Right atrium auricular region (tissue), 2 donors: Measurements from ENCODE around the gene CD151. TPM values are rescaled to one million over a fixed set of nuclear protein-coding genes. Genes with fewer than 3 reads are reported as not detected.
A peak's percentile ranks its signal among the peaks of the same experiment; 100 is the strongest.

Source experiments
- DNase-seq: peaks from one replicate; pipeline ENCODE4 v3.0.0-alpha.2; 2019; ENCODE audit warnings: low spot score
- H3K27ac ChIP-seq, 2 donors: fragments of 200-600 bp; sonication (generic); 1 replicate in 1 of 2; 2 replicates in 1 of 2; pipeline ENCODE4 v1.5.1; 2016 to 2019
- H3K27me3 ChIP-seq, 2 donors: fragments of 200-600 bp; sonication (generic); one replicate each; pipeline versions ENCODE4 v1.5.1 to v1.6.0; 2017 to 2019
- H3K36me3 ChIP-seq: fragments of 200-600 bp; sonication (generic); one replicate; pipeline ENCODE4 v1.5.1; 2016
- H3K4me1 ChIP-seq, 2 donors: fragments of 200-600 bp; sonication (generic); one replicate each; pipeline versions ENCODE4 v1.5.1 to v1.6.0; 2017 to 2019
- H3K4me3 ChIP-seq, 2 donors: fragments of 200-600 bp; sonication (generic); 1 replicate in 1 of 2; 2 replicates in 1 of 2; pipeline ENCODE4 v1.5.1; 2017 to 2019; ENCODE audit warnings: mild to moderate bottlenecking in 1 of 2, moderate library complexity in 1 of 2
- H3K9me3 ChIP-seq, 2 donors: fragments of 200-600 bp; sonication (generic); one replicate each; pipeline ENCODE4 v1.5.1; 2019
- total RNA-seq, 2 donors: library from RNA; depleted of rRNA; stranded (reverse); fragments of >200 nt; gene quantifications; one replicate each; pipeline ENCODE4 v1.1.0, GENCODE V29; 2016
- TF ChIP-seq, protein P1 (sequence below), 2 donors: fragments of 200-600 bp; sonication (generic); IDR thresholded peaks; one replicate each; pipeline ENCODE4 v1.5.1; 2019; ENCODE audit warnings: antibody characterized with exemption in 2 of 2

Gene CD151
- total RNA-seq, 2 donors from 2014 or later, result 322 to 710 TPM

DNA sequence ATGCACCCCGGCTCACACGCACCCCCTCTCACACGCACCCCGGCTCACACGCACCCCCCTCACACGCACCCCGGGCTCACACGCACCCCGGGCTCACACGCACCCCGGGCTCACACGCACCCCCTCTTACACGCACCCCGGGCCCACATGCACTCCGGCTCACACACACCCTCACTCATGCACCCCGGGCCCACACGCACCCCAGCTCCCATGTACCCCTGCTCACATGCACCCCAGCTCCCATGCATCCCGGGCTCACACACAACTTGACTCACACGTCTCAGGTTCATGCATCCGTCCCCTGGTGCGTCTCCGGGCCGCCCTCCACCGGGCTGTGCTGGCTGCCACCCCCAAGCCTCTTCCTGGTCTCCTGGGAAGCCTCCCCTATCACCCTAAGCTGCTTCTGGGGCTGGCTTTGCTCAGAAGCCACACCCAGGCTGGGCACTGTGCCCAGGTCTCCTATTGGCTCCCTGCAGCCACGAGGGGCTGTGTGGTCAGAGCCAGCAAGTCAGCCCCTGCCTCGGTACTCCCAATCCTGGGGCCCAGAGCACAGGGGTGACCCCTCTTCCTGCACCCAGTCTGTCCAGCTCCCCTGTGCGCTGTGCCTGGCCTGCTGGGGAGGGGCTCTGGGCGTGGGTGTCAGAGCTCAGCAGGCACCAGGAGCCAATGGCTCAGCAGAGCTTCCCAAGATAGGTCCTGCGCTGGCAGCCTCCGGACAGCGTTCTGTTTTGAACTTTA is 26.8 kb downstream of the CD151 start:
- Histone ChIP-seq H3K4me3 (peak overlapping the region in 1 of 2 donors; percentile 2), H3K4me1 (peaks cover 0 to 55% of the 10 kb centered on the region in 2 donors), H3K27ac (peak overlapping the region; percentile 32 to 54), H3K27me3 (no peaks in the 10 kb centered on the region), H3K36me3 (peaks cover 9% of the 10 kb centered on the region), H3K9me3 (no peaks in the 10 kb centered on the region)
- TF ChIP-seq, protein P1, sequence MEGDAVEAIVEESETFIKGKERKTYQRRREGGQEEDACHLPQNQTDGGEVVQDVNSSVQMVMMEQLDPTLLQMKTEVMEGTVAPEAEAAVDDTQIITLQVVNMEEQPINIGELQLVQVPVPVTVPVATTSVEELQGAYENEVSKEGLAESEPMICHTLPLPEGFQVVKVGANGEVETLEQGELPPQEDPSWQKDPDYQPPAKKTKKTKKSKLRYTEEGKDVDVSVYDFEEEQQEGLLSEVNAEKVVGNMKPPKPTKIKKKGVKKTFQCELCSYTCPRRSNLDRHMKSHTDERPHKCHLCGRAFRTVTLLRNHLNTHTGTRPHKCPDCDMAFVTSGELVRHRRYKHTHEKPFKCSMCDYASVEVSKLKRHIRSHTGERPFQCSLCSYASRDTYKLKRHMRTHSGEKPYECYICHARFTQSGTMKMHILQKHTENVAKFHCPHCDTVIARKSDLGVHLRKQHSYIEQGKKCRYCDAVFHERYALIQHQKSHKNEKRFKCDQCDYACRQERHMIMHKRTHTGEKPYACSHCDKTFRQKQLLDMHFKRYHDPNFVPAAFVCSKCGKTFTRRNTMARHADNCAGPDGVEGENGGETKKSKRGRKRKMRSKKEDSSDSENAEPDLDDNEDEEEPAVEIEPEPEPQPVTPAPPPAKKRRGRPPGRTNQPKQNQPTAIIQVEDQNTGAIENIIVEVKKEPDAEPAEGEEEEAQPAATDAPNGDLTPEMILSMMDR (IDR thresholded peaks at IDR 0.05), result no peak
- peak; percentile 83 for DNase-seq

DNA sequence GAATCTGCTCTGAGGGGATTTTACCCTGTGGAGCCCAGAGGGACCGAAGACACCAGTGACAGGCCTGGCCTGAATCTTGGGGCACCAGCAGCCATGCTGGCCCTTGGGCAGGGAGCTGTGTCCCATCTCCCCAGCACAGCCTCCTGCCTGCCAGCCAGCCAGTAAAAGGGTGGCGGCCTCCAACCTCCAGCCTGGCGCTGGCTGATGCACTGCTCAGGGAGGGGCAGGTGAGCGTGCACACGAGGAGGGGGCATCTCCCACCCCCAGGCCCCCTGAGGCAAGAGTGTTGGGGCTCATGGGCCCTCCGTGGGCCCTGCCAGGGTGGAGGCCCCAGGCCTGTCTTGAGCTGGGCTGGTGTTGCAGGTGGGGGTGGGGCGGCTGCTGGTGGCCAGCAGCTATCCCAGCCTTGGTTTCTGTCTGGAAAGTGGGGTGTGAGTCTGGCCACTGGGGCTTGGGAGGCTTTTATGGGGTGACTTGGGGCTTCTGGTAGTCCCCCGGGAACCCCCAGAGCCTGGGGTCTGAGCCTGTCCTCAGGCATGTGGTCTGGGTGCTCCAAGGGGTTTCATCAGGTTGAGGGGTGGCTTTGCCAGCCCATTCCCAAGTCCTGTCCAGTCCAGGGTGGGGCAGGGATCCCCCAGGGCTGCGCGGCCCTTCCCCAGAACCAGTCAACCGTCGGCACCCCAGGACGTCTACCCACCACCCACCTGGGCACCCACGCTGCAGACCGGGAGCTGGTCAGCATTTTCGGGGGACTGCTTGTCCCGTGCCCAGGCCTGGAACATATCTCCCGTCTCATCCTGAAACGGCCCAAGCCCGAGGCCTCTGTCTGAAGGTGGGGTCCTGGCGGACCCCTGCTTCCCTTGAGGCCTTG is 27.7 kb downstream of the CD151 start:
- Histone ChIP-seq H3K4me1 (peaks cover 0 to 55% of the 10 kb centered on the region in 2 donors), H3K27me3 (no peaks in the 10 kb centered on the region), H3K9me3 (no peaks in the 10 kb centered on the region), H3K36me3 (peaks cover 19% of the 10 kb centered on the region), H3K27ac (peak overlapping the region; percentile 32 to 54), H3K4me3 (peak overlapping the region in 1 of 2 donors; percentile 2)
- TF ChIP-seq, protein P1 (IDR thresholded peaks at IDR 0.05), result no peak
- DNase-seq, result no peak

DNA sequence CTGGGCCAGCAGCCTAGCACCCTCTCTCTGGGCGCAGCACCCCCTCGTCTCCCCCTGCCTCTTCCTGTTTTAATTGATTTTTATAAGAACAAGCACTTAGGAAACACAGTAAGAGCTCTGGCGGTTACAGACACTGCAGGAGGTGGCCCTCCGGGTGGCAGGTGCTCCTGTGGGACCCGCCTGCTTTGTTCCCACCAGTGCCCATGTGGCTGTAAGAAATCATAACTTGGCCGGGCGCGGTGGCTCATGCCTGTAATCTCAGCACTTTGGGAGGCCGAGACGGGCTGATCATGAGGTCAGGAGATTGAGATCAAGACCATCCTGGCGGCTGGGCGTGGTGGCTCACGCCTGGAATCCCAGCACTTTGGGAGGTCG is 28.3 kb downstream of the CD151 start:
- Histone ChIP-seq H3K27ac (peak overlapping the region in 1 of 2 donors; percentile 54), H3K27me3 (no peaks in the 10 kb centered on the region), H3K4me1 (peaks cover 0 to 49% of the 10 kb centered on the region in 2 donors), H3K9me3 (no peaks in the 10 kb centered on the region), H3K4me3 (no peak overlapping the region), H3K36me3 (peaks cover 25% of the 10 kb centered on the region)
- DNase-seq, result no peak
- TF ChIP-seq, protein P1 (IDR thresholded peaks at IDR 0.05), result no peak

DNA sequence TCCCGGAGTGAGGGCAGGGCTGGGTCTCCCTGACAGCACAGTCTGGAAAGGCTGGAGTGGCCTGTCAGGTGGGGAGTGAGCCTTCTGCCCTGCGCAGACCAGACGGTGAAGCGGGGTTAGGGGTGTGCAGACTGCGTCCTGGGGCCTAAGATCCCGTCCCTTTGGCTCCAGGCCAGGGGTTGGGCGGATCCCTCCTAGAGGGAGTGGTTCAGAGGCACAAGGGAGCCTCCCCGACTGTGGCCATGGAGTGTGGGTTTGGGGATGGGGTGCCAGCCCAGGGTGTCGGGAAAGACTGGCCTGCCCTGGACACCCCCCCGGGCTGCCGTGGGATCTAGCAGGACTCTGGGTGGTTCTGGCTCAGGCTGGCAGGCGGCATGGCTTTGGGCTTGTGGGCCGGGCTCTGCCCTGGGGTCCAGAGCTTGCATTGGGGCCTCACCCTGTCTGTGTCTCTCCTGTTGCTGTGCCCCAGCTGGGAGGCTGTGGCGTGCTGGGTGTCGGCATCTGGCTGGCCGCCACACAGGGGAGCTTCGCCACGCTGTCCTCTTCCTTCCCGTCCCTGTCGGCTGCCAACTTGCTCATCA is 29.4 kb downstream of the CD151 start:
- Histone ChIP-seq H3K27me3 (no peaks in the 10 kb centered on the region), H3K4me3 (no peak overlapping the region), H3K4me1 (peaks cover 0 to 39% of the 10 kb centered on the region in 2 donors), H3K27ac (peak overlapping the region in 1 of 2 donors; percentile 26), H3K9me3 (no peaks in the 10 kb centered on the region), H3K36me3 (peaks cover 35% of the 10 kb centered on the region)
- TF ChIP-seq, protein P1 (IDR thresholded peaks at IDR 0.05), result no peak
- no peak for DNase-seq

DNA sequence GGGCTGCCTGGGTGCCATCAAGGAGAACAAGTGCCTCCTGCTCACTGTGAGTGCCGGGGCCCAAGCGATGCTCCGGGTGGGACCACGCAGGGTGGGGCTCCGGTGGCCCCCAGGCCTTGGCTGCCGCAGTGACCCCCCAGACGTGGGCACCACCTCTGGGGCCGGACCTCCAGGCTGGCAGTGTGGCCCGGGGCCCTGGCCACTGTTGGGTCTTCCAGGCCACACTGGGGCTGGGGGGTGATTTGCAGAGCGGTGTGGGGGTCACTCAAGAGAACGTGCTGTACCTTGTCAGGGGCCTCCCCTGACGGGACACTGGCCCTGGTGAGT is 29.9 kb downstream of the CD151 start:
- H3K36me3 ChIP-seq, result peaks cover 35% of the 10 kb centered on the region
- no peaks in the 10 kb centered on the region for H3K9me3 ChIP-seq
- no peaks in the 10 kb centered on the region for H3K27me3 ChIP-seq
- DNase-seq, result no peak
- no peak overlapping the region for H3K4me3 ChIP-seq
- H3K27ac ChIP-seq, result no peak overlapping the region
- peaks cover 0 to 39% of the 10 kb centered on the region in 2 donors for H3K4me1 ChIP-seq
- TF ChIP-seq, protein P1 (IDR thresholded peaks at IDR 0.05), result no peak
